GM19240 (cell line): ENCODE measurements around the gene VDAC1.
"Not testable (repeated sequence)": the region's sequence is repeated elsewhere in the genome, so short reads cannot be mapped to it uniquely, and the experiment has no call there.

Experiments
- DNase-seq: peaks from one replicate; pipeline ENCODE4 v3.0.0; 2011; ENCODE audit warnings: low spot score; ENCODE audit not compliant: insufficient read length

The VDAC1 gene

GRCh38 chr5:133968204-133968980 is 36.4 kb downstream of the VDAC1 start, which contains the start of gene C5orf15:
C5orf15 (minus strand) TSS chr5:133968625; CDS start chr5:133968584, 41 bp downstream.
- peak; percentile 65 for DNase-seq

DNA sequence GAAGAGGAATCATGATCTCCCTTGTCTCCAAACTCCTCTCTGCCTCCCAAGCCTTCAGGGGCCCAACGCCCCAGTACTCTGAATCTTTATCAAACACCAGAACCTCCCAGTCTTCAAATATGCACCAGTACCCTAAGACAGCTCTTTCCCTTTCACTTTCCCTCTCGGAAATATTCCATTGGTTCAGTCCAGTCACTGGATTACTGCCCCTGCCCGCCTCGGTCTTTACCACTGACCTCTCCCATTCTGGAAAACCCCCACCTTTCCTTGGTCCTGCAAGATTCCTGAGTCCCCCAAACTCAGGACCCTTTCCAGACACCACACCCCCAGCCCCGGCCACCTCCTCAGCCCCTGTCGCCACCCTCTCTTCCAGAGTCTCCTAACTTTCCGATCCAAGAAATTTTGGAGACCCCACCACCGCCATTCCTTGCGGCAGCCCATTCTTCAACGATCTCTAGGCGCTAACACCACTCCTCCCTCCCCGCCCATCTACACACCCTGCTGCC is 37.0 kb downstream of the VDAC1 start:
- DNase-seq = no peak

- no peak for DNase-seq
Measured at GRCh38 chr5:133967124-133967523, 37.7 kb downstream of the VDAC1 start.

- no peak for DNase-seq
Measured at GRCh38 chr5:133966090-133966489, 38.7 kb downstream of the VDAC1 start.

DNA sequence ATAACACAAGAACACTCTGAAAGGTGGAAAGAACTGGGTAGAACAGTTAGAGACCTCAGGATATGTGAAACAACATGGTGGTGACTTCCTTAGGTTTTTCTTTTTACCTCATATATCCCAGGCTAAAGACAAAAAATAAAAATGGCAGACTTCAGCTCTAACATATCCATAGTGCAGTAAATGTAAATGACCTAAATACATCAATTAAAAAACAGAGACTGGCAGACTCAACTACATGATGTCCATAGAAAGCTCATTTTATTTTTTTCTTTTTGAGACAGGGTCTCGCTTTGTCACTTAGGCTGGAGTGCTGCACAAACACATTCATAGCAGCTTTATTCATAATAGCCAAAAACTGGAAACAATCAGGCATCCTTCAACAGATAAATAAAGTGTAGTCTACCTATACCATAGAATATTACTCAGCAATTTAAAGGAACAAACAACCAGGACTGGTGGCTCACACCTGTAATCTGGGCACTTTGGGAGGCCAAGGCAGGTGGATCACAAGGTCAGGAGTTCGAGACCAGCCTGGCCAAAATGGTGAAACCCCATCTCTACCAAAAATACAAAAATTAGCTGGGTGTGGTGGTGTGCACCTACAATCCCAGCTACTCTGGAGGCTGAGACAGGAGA is 41.2 kb downstream of the VDAC1 start:
- no peak for DNase-seq

GRCh38 chr5:133962801-133963476 is 41.8 kb downstream of the VDAC1 start:
- DNase-seq = no peak

DNA sequence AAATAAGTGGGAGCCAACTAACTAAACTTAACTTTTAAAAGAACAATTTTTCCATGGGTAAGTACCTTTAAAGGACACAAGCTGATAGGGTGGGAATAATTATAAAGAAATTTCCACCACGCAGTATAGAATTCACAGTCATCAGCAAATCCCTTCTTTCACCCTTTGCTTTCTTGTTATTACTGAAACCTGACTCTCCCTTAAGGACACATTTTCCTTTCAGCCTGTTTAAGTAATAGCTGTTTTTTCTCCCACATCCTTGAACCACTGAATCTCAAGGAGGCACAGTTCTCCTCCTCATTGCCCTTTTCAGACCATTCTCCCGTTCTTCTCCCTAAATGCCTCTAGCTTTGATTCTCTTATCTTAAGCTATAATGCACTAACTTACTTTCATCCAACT is 42.6 kb downstream of the VDAC1 start:
- no peak for DNase-seq

GRCh38 chr5:133959643-133960042 is 45.1 kb downstream of the VDAC1 start:
- DNase-seq = no peak

DNA sequence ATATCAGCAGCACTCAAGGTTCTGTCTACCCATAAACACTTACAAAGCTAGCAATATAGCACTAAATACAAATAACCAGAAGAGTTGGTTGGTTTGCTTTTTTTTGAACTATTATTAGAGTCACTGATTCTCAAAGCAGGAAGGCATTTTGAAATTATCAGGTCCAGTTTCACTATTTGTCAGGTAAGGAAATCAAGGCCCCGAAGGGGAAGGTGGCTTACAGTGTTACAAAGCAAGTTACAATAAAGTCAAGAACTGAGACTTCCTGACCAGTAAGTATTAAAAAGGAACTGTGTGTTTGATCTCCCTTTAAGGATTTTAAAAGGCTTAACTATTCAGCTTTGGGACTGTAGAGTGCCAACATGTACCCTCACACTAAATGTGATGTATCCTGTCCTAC is 47.2 kb downstream of the VDAC1 start:
- no peak for DNase-seq

GRCh38 chr5:133957080-133957479 is 47.7 kb downstream of the VDAC1 start:
- DNase-seq = no peak

DNA sequence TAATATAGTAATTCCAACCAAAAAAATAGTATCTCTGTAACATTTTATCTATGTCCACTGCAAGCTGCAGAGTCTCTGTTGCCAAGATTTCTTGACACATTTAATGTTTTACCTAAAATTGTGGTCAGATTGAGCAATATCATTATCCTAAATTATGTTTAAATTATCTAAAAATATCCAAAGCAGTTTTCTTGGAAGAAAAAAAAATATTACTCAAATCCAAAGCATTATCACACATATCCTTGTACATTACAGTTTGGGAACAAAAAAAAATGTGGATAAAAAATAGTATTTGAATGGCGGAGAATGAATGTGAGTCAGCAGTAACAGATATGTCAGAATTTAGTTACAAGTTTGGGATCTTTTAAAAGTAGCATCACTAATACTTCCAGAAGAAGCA is 48.6 kb downstream of the VDAC1 start:
- not testable (repeated sequence) for DNase-seq

- DNase-seq = no peak
Measured at GRCh38 chr5:133953568-133954145, 51.1 kb downstream of the VDAC1 start.

- no peak for DNase-seq
Measured at GRCh38 chr5:133952729-133953567, 51.8 kb downstream of the VDAC1 start.

- no peak for DNase-seq
Measured at GRCh38 chr5:133950821-133951612, 53.8 kb downstream of the VDAC1 start.

DNA sequence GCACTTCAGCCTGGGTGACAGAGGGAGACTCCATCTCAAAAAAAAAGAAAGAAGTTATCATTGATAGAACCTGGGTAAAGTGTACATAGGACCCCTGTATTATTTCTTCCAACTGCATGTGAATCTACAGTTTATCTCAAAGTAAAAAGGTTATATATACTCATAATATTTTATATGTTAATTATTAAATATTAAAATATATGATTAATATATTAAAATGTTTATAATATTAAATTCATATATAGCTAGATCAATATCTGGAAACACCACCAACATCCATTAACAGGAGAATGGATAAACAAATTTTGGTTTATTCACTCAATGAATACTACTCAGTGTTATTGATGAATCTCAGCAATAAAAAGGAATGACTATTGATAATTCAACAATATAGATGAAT is 56.1 kb downstream of the VDAC1 start:
- no peak for DNase-seq

DNA sequence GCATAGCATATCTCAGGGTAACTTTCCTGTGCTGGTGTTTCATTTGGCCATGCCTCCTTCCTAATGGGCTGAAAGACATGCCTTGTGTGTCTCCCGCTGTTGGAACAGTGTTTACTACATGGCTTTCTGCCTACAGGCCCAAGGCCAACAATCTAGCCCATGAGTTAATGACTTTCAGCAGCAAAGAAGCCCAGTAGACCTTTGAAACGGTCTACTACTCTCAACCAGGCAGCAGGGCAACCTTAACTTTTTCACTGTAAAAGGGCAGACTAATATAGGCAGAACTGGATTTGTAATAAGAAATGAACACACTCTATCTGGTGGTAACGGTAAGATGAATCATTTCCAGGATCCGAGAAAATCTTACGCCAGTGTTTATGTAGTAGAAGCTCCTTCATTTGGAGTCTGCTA is 57.3 kb downstream of the VDAC1 start:
- DNase-seq = no peak

GRCh38 chr5:133945568-133945967 is 59.2 kb downstream of the VDAC1 start:
- DNase-seq = no peak

- no peak for DNase-seq
Measured at GRCh38 chr5:133944263-133945185, 60.3 kb downstream of the VDAC1 start.

DNA sequence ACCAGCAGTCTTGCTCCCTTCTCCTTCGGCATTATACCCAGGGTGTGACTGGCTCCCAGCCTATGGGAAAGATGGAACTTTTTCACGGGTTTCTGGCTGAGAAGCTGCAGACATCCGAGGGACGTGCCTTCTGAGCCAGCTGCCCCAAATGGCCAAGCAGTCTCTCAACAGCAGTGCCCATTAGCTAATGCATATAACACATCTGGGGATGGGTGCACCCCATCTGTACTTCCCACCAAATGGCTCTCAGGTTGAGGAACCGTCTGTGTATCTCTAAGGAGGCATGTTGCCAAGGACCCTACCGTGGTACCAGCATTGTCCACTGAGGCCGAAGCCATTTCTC is 61.3 kb downstream of the VDAC1 start:
- no peak for DNase-seq
